Endothelial cell of umbilical vein (primary cell): Measurements from ENCODE around the gene GRIA1. TPM values are rescaled to one million over a fixed set of nuclear protein-coding genes. Genes with fewer than 3 reads are reported as not detected.

ENCODE experiments used
- BruUV-seq: library from RNA; stranded (reverse); fragments of 400-500 nt; replicated peaks from 2 replicates; lab custom pipeline; 2021; lab: Mats Ljungman, UMichigan
- CTCF ChIA-PET: fragments of 300-600, 350-600 bp; sonication (Branson Sonifier 250); formaldehyde crosslinking; loops from one replicate; lab custom pipeline; 2021; ENCODE audit warnings: antibody characterized with exemption, inconsistent platforms; lab: Charles Lee
- POLR2A ChIA-PET: fragments of 300-600, 350-600 bp; sonication (Branson Sonifier 250); formaldehyde crosslinking; loops from one replicate; lab custom pipeline; 2021; ENCODE audit warnings: antibody characterized with exemption, inconsistent platforms; lab: Charles Lee
- DNase-seq: peaks from one replicate; pipeline ENCODE4 v3.0.0-alpha.2; 2011; ENCODE audit warnings: low read depth, low spot score
- FAIRE-seq: peaks from 2 replicates; lab custom pipeline; 2011; peaks lifted over from hg19 to GRCh38; lab: Jason Lieb, UNC
- H2AFZ ChIP-seq: 2 replicates; pipeline ENCODE4 v1.6.0; 2012; ENCODE audit warnings: low read depth, low read length, control low read depth, inconsistent platforms
- H3K27ac ChIP-seq: 2 replicates; pipeline ENCODE4 v1.5.1; 2011; ENCODE audit warnings: low read depth, mild to moderate bottlenecking, control low read depth, low read length, moderate library complexity; ENCODE audit not compliant: insufficient read depth
- H3K27me3 ChIP-seq, 2 experiments: 2 replicates each; pipeline versions ENCODE4 v1.6.0 to v1.6.1; 2011; ENCODE audit warnings: low read length in 2 of 2, mixed read lengths in 1 of 2; ENCODE audit not compliant: control insufficient read depth in 2 of 2, insufficient read depth in 2 of 2
- H3K36me3 ChIP-seq, 2 experiments: 2 replicates in 1 of 2; 3 replicates in 1 of 2; pipeline ENCODE4 v1.5.1; 2011; ENCODE audit warnings: low read length in 2 of 2, mild to moderate bottlenecking in 1 of 2, moderate library complexity in 1 of 2; ENCODE audit not compliant: control insufficient read depth in 2 of 2, insufficient read depth in 2 of 2; ENCODE audit errors: extremely low read depth in 1 of 2
- H3K4me1 ChIP-seq: 3 replicates; pipeline ENCODE4 v1.5.1; 2011; ENCODE audit warnings: mild to moderate bottlenecking, low read length; ENCODE audit not compliant: control insufficient read depth, insufficient read depth; ENCODE audit errors: extremely low read depth
- H3K4me2 ChIP-seq: 2 replicates; pipeline ENCODE4 v1.6.1; 2011; ENCODE audit warnings: low read length, control low read depth, mixed read lengths; ENCODE audit not compliant: insufficient read depth
- H3K4me3 ChIP-seq, 3 experiments: fragments of 200-600 bp in 1 of 3; sonication (generic), shearing (Covaris generic) in 1 of 3; replicated peaks in 1 of 3; 2 replicates each; pipeline ENCODE4 v1.5.1; 2011 to 2016; ENCODE audit warnings: control low read depth in 3 of 3, low read length in 3 of 3, mild to moderate bottlenecking in 2 of 3, inconsistent platforms in 1 of 3, low read depth in 1 of 3, moderate library complexity in 1 of 3; ENCODE audit not compliant: insufficient read depth in 1 of 3
- H3K79me2 ChIP-seq: 2 replicates; pipeline ENCODE4 v1.6.0; 2012; ENCODE audit warnings: low read length, inconsistent platforms; ENCODE audit not compliant: control insufficient read depth, insufficient read depth
- H3K9ac ChIP-seq: replicated peaks from 2 replicates; pipeline ENCODE3; 2011; ENCODE audit warnings: low read length, control low read depth; ENCODE audit not compliant: insufficient read depth; ENCODE audit errors: extremely low read depth
- H3K9me1 ChIP-seq: replicated peaks from 3 replicates; pipeline ENCODE4 v1.6.0; 2011; ENCODE audit warnings: mild to moderate bottlenecking, low read length; ENCODE audit not compliant: control insufficient read depth, insufficient read depth; ENCODE audit errors: extremely low read depth
- H3K9me3 ChIP-seq: replicated peaks from 2 replicates; pipeline ENCODE4 v1.5.1; 2012; ENCODE audit warnings: low read length, inconsistent platforms; ENCODE audit not compliant: control insufficient read depth, insufficient read depth
- H4K20me1 ChIP-seq: replicated peaks from 2 replicates; pipeline ENCODE3; 2011; ENCODE audit warnings: mild to moderate bottlenecking, low read length; ENCODE audit not compliant: control insufficient read depth, insufficient read depth; ENCODE audit errors: extremely low read depth
- CTCF ChIP-seq, 2 donors: IDR thresholded peaks; 1 replicate in 1 of 2; 2 replicates in 1 of 2; pipeline ENCODE4 v1.5.1; 2011; ENCODE audit warnings: low read length in 2 of 2, mild to moderate bottlenecking in 2 of 2, moderate library complexity in 2 of 2, control low read depth in 1 of 2, inconsistent platforms in 1 of 2, low read depth in 1 of 2; ENCODE audit not compliant: insufficient read depth in 1 of 2; ENCODE audit errors: extremely low read depth in 1 of 2
- EZH2 ChIP-seq: IDR thresholded peaks from 2 replicates; pipeline ENCODE4 v1.6.1; 2012; ENCODE audit warnings: borderline replicate concordance, low read depth, mild to moderate bottlenecking, moderate library complexity, low read length, inconsistent platforms; ENCODE audit not compliant: severe bottlenecking
- FOS ChIP-seq: IDR thresholded peaks from 2 replicates; pipeline ENCODE4 v1.6.1; 2011; ENCODE audit warnings: mild to moderate bottlenecking, low read length, moderate library complexity, borderline replicate concordance; ENCODE audit not compliant: insufficient read depth
- JUN ChIP-seq: IDR thresholded peaks from 2 replicates; pipeline ENCODE4 v1.6.1; 2011; ENCODE audit warnings: borderline replicate concordance, low read depth; ENCODE audit not compliant: insufficient read length, insufficient read depth
- MAX ChIP-seq: IDR thresholded peaks from 2 replicates; pipeline ENCODE4 v1.6.1; 2011; ENCODE audit not compliant: insufficient read depth, insufficient read length
- POLR2A ChIP-seq: IDR thresholded peaks from 2 replicates; pipeline ENCODE4 v1.6.1; 2012; ENCODE audit warnings: low read depth, mild to moderate bottlenecking, control low read depth, low read length
- dilution Hi-C: fragments of 300-500 bp; cut with MboI; formaldehyde crosslinking; loops from one replicate; pipeline ENCODE4 v1.15.0; 2019; ENCODE audit warnings: low sequenced_read_pairs; ENCODE audit not compliant: extremely low pct_ligation_motif_present
- intact Hi-C: fragments of 100-400 bp; cut with micrococcal nuclease; formaldehyde crosslinking; loops from one replicate; pipeline ENCODE4 v1.10.0; 2022
- polyA plus RNA-seq, 4 experiments: library from polyadenylated mRNA; depleted of rRNA in 3 of 4; stranded (reverse) in 3 of 4; unstranded in 1 of 4; fragments of >200 nt; gene quantifications; 2 replicates each; pipeline versions ENCODE4 v1.2.1 to v1.2.3, GENCODE V29; 2011 to 2012; ENCODE audit warnings: missing spikeins in 1 of 4
- total RNA-seq: library from RNA; stranded (reverse); gene quantifications from 2 replicates; pipeline ENCODE4 v1.2.3, GENCODE V29; 2021

GRIA1 gene
- total and polyA plus RNA-seq, 2 donors (not counting 3 experiments of a cell fraction or from before 2014, with no cell fraction given): not detected

GRCh38 chr5:153562189-153562588 is 71.7 kb downstream of the GRIA1 start:
- Histone ChIP-seq H3K27ac (no peak overlapping the region), H3K27me3 (no peaks in the 10 kb centered on the region), H3K4me3 (no peak overlapping the region), H3K4me2 (no peak overlapping the region), H3K9me3 (no peaks in the 10 kb centered on the region), H3K36me3 (no peaks in the 10 kb centered on the region), H4K20me1 (no peaks in the 10 kb centered on the region), H2AFZ (no peak overlapping the region), H3K9ac (no peak overlapping the region), H3K9me1 (no peaks in the 10 kb centered on the region), H3K79me2 (no peaks in the 10 kb centered on the region), H3K4me1 (no peaks in the 10 kb centered on the region)
- ChIA-PET CTCF (no interaction called here), POLR2A (no interaction called here)
- no TSS peak for BruUV-seq
- TF ChIP-seq EZH2 (no peak), JUN (no peak), POLR2A (no peak), MAX (no peak), FOS (peak; percentile 29)
- dilution Hi-C loops (no loop called here), intact Hi-C loops (no loop called here)
- FAIRE-seq: peak; percentile 18
- DNase-seq: no peak

GRCh38 chr5:153565822-153566221 is 75.4 kb downstream of the GRIA1 start:
- BruUV-seq: no TSS peak
- H3K4me2 ChIP-seq: no peak overlapping the region
- no peaks in the 10 kb centered on the region for H3K9me1 ChIP-seq
- no peak overlapping the region for H3K9ac ChIP-seq
- no peaks in the 10 kb centered on the region for H3K79me2 ChIP-seq
- H3K36me3 ChIP-seq: no peaks in the 10 kb centered on the region
- no peaks in the 10 kb centered on the region for H3K9me3 ChIP-seq
- no peak overlapping the region for H3K4me3 ChIP-seq
- intact Hi-C loops: no loop called here
- H2AFZ ChIP-seq: no peak overlapping the region
- no peaks in the 10 kb centered on the region for H3K27me3 ChIP-seq
- ChIA-PET POLR2A (interaction anchor here (0.6 kb wide), 1 partner anchor 715 kb away, joined by 4 read pairs; no protein-coding TSS in a partner anchor), CTCF (interaction anchor here (1.0 kb wide), 1 partner anchor 63 kb away, joined by 3 read pairs; no protein-coding TSS in a partner anchor)
- H3K4me1 ChIP-seq: no peaks in the 10 kb centered on the region
- no peak overlapping the region for H3K27ac ChIP-seq
- peak; percentile 7 for DNase-seq
- H4K20me1 ChIP-seq: no peaks in the 10 kb centered on the region
- dilution Hi-C loops: no loop called here
- TF ChIP-seq CTCF (IDR thresholded peaks at IDR 0.05; ENCODE audit: extremely low read depth in 1 of 2, insufficient read depth in 1 of 2, low read depth in 1 of 2, low read length in 2 of 2) (no peak), JUN (no peak), FOS (peak; percentile 25)
- FAIRE-seq: no peak
